GM13976 (cell line): ENCODE data around the gene ZNF33A.
"Not testable (repeated sequence)": the region's sequence is repeated elsewhere in the genome, so short reads cannot be mapped to it uniquely, and the experiment has no call there.

Experiments
- DNase-seq: peaks from one replicate; pipeline ENCODE4 v3.0.0; 2012; ENCODE audit warnings: low spot score
- CTCF ChIP-seq: IDR thresholded peaks from 2 replicates; pipeline ENCODE4 v1.5.1; 2012; ENCODE audit warnings: borderline replicate concordance, mild to moderate bottlenecking; ENCODE audit not compliant: insufficient read depth; ENCODE audit errors: extremely low read depth, missing control alignments, control extremely low read depth
- in situ Hi-C: fragments of 300-500 bp; cut with MboI; formaldehyde crosslinking; loops from one replicate; pipeline ENCODE4 v1.12.0; 2022; ENCODE audit warnings: low sequenced_read_pairs, mixed read lengths, inconsistent platforms; ENCODE audit not compliant: unreplicated experiment

Gene ZNF33A

GRCh38 chr10:38043516-38043915, 33.0 kb downstream of the ZNF33A start:
- no peak for TF ChIP-seq CTCF
- in situ Hi-C loops, result no loop called here

GRCh38 chr10:38045129-38045528, 34.7 kb downstream of the ZNF33A start:
- DNase-seq, result no peak
- in situ Hi-C loops, result no loop called here
- TF ChIP-seq CTCF, result no peak

More at GRCh38 chr10:38043516-38043915, 33.0 kb downstream of the ZNF33A start:
- DNase-seq, result no peak

DNA sequence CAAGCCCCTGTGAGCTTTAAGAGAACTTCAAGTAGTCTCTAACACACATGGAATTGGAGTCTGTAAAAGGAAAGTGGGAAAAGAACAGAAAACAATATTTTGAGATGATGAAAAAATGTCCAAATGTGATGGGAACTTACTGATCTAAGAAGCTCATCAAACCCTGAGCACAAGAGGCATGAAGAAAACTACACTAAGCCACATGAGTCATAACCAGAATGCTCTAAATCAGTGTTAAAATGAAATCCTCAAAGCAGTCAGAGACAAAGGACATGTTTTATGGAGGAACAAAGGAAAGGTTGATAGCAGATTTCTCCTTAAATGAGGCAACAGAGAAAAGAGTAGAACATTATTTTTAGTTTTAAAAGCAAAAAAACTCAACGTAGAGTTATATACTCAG, 37.2 kb downstream of the ZNF33A start:
- in situ Hi-C loops, result no loop called here
- DNase-seq, result no peak
- no peak for TF ChIP-seq CTCF

GRCh38 chr10:38050212-38050611, 39.7 kb downstream of the ZNF33A start:
- no peak for DNase-seq
- in situ Hi-C loops, result no loop called here
- TF ChIP-seq CTCF, result no peak

- no peak for TF ChIP-seq CTCF
- DNase-seq, result no peak
- in situ Hi-C loops, result no loop called here
Observed at GRCh38 chr10:38054361-38054797, 43.9 kb downstream of the ZNF33A start.

DNA sequence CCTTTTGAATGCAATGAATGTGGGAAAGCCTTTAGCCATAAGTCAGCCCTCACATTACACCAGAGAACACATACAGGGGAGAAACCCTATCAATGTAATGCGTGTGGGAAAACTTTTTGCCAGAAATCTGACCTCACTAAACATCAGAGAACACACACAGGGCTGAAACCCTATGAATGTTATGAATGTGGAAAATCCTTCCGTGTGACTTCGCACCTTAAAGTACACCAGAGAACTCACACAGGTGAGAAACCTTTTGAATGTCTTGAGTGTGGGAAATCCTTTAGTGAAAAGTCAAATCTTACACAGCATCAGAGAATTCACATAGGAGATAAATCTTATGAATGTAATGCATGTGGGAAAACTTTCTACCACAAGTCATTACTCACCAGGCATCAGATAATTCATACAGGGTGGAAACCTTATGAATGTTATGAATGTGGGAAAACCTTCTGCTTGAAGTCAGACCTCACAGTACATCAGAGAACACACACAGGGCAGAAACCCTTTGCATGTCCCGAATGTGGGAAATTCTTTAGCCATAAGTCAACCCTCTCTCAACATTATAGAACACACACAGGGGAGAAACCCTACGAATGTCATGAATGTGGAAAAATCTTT, 44.9 kb downstream of the ZNF33A start:
- DNase-seq, in situ Hi-C loops: not testable (repeated sequence)

DNA sequence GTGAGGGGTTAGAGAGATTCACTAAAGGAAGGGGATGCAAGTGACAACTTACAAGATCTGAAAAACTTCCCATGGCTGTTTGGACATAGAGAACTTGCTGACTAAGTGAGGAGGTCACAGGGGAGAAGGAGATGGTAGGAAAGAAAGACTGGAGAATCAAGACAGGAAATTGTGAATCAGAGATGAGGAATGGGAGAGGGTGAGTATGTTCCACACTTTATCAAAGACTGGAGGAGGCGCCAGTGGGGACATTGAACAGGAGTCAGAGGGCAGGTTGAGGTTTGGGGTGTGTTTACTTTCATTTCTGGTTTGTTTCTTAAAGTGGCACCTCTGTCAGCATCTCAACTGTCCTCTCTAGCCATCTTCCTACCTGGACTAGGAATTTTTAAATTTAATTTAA, 59.2 kb downstream of the ZNF33A start:
- in situ Hi-C loops, DNase-seq: not testable (repeated sequence)

DNA sequence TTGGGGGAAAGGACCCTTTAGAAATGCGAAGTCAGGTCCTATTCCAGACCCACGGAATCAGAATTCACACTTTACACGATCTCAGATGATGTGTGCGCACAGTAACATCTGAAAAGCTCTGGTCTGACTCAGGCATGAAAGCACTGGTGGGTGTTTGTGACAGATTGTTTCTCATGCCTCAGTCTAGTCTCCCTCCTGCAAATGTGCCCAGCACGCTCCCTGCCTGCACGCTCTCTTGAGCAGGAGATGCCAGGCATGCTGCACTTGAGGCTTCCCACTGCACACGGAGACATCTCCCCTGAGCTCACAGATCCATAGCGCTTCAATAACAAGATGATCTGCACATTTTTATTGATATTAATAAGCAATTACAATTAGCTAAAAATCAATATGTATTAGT, 60.0 kb downstream of the ZNF33A start:
- TF ChIP-seq CTCF, result no peak
- no peak for DNase-seq
- in situ Hi-C loops, result no loop called here
